Sigmoid colon (tissue), 4 donors: ENCODE data around the gene OR52I1.

Experiments
- EP300 ChIP-seq, 4 donors: sonication (generic); formaldehyde crosslinking; IDR thresholded peaks; one replicate each; pipeline ENCODE4 v1.6.1; 2017; ENCODE audit warnings: antibody characterized with exemption in 4 of 4
- POLR2A ChIP-seq, 2 donors: fragments of 450-650 bp; IDR thresholded peaks; one replicate each; pipeline ENCODE4 v1.6.1; 2016; ENCODE audit warnings: antibody characterized with exemption in 2 of 2, mild to moderate bottlenecking in 2 of 2, moderate library complexity in 2 of 2
- POLR2AphosphoS5 ChIP-seq, 4 donors: sonication (generic); formaldehyde crosslinking; IDR thresholded peaks; one replicate each; pipeline ENCODE4 v1.6.1; 2017; ENCODE audit warnings: antibody characterized with exemption in 4 of 4
- TF ChIP-seq, protein P1 (sequence below), 4 experiments: fragments of 450-650 bp in 3 of 4; fragments of 200-600 bp in 1 of 4; IDR thresholded peaks; one replicate each; pipeline ENCODE4 v1.5.1; 2016 to 2019; ENCODE audit warnings: antibody characterized with exemption in 4 of 4, mild to moderate bottlenecking in 3 of 4, moderate library complexity in 2 of 4

DNA sequence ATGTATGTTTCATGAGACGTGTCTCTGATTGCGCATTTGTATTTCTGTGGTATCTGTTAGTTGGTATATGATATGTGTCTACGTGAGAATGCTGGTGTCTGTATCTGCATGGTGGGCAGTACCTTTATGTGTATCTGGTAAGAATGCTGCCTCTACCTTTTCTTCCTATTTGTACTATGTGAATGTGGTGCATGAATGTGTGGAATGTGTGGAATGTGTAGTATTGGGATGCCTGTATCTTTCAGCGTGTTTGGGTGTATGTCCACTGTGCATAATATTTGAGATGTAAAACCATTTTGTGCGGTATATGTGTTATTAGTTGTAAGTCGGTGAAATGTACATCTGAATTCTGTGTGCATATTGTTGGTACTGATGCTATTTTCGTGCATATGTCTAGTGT lies 47.7 kb downstream of the OR52I1 start:
- TF ChIP-seq, protein P1, sequence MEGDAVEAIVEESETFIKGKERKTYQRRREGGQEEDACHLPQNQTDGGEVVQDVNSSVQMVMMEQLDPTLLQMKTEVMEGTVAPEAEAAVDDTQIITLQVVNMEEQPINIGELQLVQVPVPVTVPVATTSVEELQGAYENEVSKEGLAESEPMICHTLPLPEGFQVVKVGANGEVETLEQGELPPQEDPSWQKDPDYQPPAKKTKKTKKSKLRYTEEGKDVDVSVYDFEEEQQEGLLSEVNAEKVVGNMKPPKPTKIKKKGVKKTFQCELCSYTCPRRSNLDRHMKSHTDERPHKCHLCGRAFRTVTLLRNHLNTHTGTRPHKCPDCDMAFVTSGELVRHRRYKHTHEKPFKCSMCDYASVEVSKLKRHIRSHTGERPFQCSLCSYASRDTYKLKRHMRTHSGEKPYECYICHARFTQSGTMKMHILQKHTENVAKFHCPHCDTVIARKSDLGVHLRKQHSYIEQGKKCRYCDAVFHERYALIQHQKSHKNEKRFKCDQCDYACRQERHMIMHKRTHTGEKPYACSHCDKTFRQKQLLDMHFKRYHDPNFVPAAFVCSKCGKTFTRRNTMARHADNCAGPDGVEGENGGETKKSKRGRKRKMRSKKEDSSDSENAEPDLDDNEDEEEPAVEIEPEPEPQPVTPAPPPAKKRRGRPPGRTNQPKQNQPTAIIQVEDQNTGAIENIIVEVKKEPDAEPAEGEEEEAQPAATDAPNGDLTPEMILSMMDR (IDR thresholded peaks at IDR 0.05): no peak
- TF ChIP-seq POLR2A (IDR thresholded peaks at IDR 0.05) (no peak), POLR2AphosphoS5 (IDR thresholded peaks at IDR 0.05) (no peak), EP300 (IDR thresholded peaks at IDR 0.05) (no peak)
